ENCODE results near the gene FOXP1.

DNA sequence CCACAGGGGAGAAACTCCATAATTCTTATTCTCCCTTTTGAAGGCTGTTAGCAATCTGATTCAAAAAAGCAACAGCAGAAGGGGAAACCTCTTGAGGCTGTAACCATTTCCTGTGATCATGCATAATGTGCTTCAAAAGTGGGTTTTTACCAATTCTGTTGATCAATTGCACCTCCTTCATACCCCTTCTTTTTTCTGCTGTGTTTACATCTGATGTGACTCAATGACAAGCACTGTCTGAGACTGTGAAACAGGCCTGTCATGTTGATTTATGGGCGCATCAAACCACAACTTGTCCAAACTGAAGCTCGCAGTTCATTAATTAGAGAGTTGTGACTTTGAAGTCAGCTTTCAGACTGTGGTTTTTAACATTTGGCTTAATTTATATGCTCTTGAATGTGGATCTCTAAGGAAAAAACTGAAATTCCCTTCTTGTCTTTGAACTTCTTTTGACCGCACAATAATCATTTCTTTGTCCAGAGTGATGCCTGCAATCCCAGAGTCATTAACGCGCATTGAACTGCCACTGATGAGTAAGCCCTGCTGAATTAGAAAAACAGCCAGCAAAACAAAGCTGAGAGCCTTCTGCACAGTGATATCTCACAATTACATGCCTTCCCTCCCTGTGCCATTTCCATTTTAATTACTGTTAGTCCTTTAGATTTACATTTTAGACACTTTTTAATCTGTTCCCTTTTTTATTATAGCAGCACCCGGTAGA lies 532.8 kb downstream of the FOXP1 start:
- TF ChIP-seq, protein P1, sequence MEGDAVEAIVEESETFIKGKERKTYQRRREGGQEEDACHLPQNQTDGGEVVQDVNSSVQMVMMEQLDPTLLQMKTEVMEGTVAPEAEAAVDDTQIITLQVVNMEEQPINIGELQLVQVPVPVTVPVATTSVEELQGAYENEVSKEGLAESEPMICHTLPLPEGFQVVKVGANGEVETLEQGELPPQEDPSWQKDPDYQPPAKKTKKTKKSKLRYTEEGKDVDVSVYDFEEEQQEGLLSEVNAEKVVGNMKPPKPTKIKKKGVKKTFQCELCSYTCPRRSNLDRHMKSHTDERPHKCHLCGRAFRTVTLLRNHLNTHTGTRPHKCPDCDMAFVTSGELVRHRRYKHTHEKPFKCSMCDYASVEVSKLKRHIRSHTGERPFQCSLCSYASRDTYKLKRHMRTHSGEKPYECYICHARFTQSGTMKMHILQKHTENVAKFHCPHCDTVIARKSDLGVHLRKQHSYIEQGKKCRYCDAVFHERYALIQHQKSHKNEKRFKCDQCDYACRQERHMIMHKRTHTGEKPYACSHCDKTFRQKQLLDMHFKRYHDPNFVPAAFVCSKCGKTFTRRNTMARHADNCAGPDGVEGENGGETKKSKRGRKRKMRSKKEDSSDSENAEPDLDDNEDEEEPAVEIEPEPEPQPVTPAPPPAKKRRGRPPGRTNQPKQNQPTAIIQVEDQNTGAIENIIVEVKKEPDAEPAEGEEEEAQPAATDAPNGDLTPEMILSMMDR (IDR thresholded peaks at IDR 0.05; ENCODE audit: low read depth, low read length) = no peak
- TF ChIP-seq EZH2phosphoT487 (IDR thresholded peaks at IDR 0.05; ENCODE audit: low read depth) = no peak

Measured in OCI-LY3 (cell line).